Measurements from ENCODE around the gene MST1R. TPM values are rescaled to one million over a fixed set of nuclear protein-coding genes. Genes with fewer than 3 reads are reported as not detected.

Gene MST1R
- total and polyA plus RNA-seq, 2 of the 4 experiments (the other 2 are of a cell fraction) = under 0.01 to 0.14 TPM

DNA sequence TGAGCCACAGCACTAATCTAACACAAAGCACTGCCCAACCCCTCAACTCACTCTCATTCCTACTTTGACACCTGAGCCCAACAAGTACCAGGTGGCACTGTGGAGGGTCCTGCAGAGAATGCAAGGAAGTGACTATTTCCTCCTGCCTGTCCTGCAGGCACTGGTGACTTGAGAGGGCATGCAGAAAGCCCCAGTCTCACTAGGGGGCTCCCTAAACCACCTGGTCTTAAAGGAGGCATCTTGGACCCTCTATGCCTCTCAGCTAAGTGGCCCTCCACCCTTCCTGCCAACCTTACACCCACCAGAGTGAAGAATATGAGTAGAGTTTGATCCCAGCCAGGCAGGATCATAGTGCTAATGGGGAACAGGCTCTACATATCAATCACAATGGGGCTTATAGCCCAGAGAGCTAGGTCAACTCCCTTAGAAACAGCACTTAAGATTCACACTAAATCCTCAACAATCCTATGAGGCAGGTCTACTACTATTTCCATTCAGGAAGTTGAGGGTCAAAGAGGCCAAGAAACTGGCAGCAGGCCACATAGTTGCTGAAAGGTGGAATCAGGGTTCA, 62.5 kb downstream of the MST1R start:
- H3K56ac ChIP-seq (ENCODE audit: extremely low read depth, insufficient read depth, low read length) = no peak overlapping the region
- H3K9ac ChIP-seq (ENCODE audit: low read depth, low read length) = no peak overlapping the region
- H3K79me1 ChIP-seq (ENCODE audit: low read depth in 1 of 2, low read length in 2 of 2) = no peaks in the 10 kb centered on the region
- H2BK15ac ChIP-seq (ENCODE audit: low read depth, low read length) = no peak overlapping the region
- no peak overlapping the region for H3K4me3 ChIP-seq (ENCODE audit: insufficient read depth, low read depth, low read length)
- peak overlapping the region; percentile 10 for H2AFZ ChIP-seq (replicated peaks; ENCODE audit: low read length, poor library complexity)
- H4K20me1 ChIP-seq (ENCODE audit: insufficient read depth, low read length) = no peaks in the 10 kb centered on the region
- H3K36me3 ChIP-seq (ENCODE audit: control insufficient read depth, insufficient read depth, low read length) = peaks cover 3% of the 10 kb centered on the region
- no peak overlapping the region for H2BK20ac ChIP-seq (ENCODE audit: low read depth, low read length)
- no peak overlapping the region for H3K18ac ChIP-seq (ENCODE audit: low read depth, low read length)
- in situ Hi-C loops (cut with MboI; ENCODE audit: low sequenced_read_pairs) (loop anchor here (5.0 kb wide), 1 partner anchor 139 kb away; no protein-coding TSS in a partner anchor), dilution Hi-C loops (cut with HindIII; ENCODE audit: low sequenced_read_pairs, unreplicated experiment) (no loop called here), intact Hi-C loops (cut with micrococcal nuclease) (loop anchor here (5.0 kb wide), 1 partner anchor 66 kb away; no protein-coding TSS in a partner anchor)
- H3K23ac ChIP-seq (ENCODE audit: low read depth, low read length) = no peak overlapping the region
- no peak for DNase-seq
- no peak overlapping the region for H3K4me2 ChIP-seq (ENCODE audit: low read depth, low read length)
- ATAC-seq (ENCODE audit: low read depth) = peak; percentile 35; the same call in 1 of the 2 replicates
- no peak overlapping the region for H2AK5ac ChIP-seq (ENCODE audit: low read depth, low read length)
- H2BK5ac ChIP-seq (ENCODE audit: low read depth, low read length, poor library complexity, severe bottlenecking) = no peak overlapping the region
- no peaks in the 10 kb centered on the region for H3K9me3 ChIP-seq (ENCODE audit: control insufficient read depth, insufficient read depth, low read length)
- H3K4me1 ChIP-seq (ENCODE audit: control insufficient read depth, insufficient read depth, low read length) = no peaks in the 10 kb centered on the region; the same call in 1 of the 2 replicates
- H4K5ac ChIP-seq (ENCODE audit: low read depth, low read length) = no peak overlapping the region
- H2BK120ac ChIP-seq (ENCODE audit: low read depth, low read length) = no peak overlapping the region
- TF ChIP-seq RAD21 (IDR thresholded peaks at IDR 0.05; ENCODE audit: low read length) (peak; percentile 43; the same call in 1 of the 2 replicates), RFX5 (IDR thresholded peaks at IDR 0.05; ENCODE audit: low read depth, low read length) (no peak), BHLHE40 (IDR thresholded peaks at IDR 0.05; ENCODE audit: low read depth, low read length) (no peak), SMC3 (IDR thresholded peaks at IDR 0.05; ENCODE audit: low read depth, low read length) (peak; percentile 20; the same call in 1 of the 2 replicates)
- TF ChIP-seq, protein P1, sequence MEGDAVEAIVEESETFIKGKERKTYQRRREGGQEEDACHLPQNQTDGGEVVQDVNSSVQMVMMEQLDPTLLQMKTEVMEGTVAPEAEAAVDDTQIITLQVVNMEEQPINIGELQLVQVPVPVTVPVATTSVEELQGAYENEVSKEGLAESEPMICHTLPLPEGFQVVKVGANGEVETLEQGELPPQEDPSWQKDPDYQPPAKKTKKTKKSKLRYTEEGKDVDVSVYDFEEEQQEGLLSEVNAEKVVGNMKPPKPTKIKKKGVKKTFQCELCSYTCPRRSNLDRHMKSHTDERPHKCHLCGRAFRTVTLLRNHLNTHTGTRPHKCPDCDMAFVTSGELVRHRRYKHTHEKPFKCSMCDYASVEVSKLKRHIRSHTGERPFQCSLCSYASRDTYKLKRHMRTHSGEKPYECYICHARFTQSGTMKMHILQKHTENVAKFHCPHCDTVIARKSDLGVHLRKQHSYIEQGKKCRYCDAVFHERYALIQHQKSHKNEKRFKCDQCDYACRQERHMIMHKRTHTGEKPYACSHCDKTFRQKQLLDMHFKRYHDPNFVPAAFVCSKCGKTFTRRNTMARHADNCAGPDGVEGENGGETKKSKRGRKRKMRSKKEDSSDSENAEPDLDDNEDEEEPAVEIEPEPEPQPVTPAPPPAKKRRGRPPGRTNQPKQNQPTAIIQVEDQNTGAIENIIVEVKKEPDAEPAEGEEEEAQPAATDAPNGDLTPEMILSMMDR (conservative IDR thresholded peaks at IDR 0.05; ENCODE audit: low read depth, low read length) = peak; percentile 35
- H2AK9ac ChIP-seq (replicated peaks; ENCODE audit: low read depth, low read length, poor library complexity) = no peak overlapping the region
- H3K4ac ChIP-seq (ENCODE audit: low read depth, low read length) = no peak overlapping the region
- no peaks in the 10 kb centered on the region for H3K27me3 ChIP-seq (ENCODE audit: control insufficient read depth, insufficient read depth, low read length)
- H3K14ac ChIP-seq (replicated peaks; ENCODE audit: low read depth, low read length) = 0 out of 2 replicates have a peak overlapping the region, but pooled peaks have one; percentile 6
- POLR2A ChIA-PET (ENCODE audit: unreplicated experiment) = no interaction called here
- no TSS peak for BruUV-seq (replicated peaks)
- no peak overlapping the region for H4K91ac ChIP-seq (ENCODE audit: insufficient read depth, low read depth, low read length)
- no peak overlapping the region for H3K27ac ChIP-seq (ENCODE audit: insufficient read depth, low read length)
- CTCF ChIA-PET = interaction anchor here (1.1 to 4.4 kb wide), 3 partner anchors 38 to 254 kb away, joined by 3 to 33 read pairs (median 9); partner anchors contain the start of genes AMIGO3 and INKA1
- H4K8ac ChIP-seq (ENCODE audit: low read depth in 2 of 2, low read length in 2 of 2) = no peak overlapping the region
- peaks cover 3% of the 10 kb centered on the region; the same call in 1 of the 2 replicates for H3K9me1 ChIP-seq (ENCODE audit: insufficient read depth, low read length)
